Mucosa of descending colon (tissue), 3 donors: Measurements from ENCODE around the gene EXT2. TPM values are rescaled to one million over a fixed set of nuclear protein-coding genes. Genes with fewer than 3 reads are reported as not detected.

Experiments
- ATAC-seq: fragments of 200-7000 bp; cut with Tn5 transposase; one replicate; pipeline ENCODE4 v1.9.1; 2020; ENCODE audit warnings: mild to moderate bottlenecking, moderate library complexity
- DNase-seq, 3 donors: peaks; one replicate each; pipeline ENCODE4 v3.0.0-alpha.2; 2020
- H3K36me3 ChIP-seq: fragments of 200-600 bp; one replicate; pipeline ENCODE4 v1.8.0; 2021; ENCODE audit warnings: low read depth, mild to moderate bottlenecking
- H3K4me1 ChIP-seq: fragments of 200-600 bp; one replicate; pipeline ENCODE4 v1.8.0; 2021; ENCODE audit warnings: low read depth, mild to moderate bottlenecking
- H3K4me3 ChIP-seq: fragments of 200-600 bp; one replicate; pipeline ENCODE4 v1.8.0; 2021; ENCODE audit warnings: mild to moderate bottlenecking
- H3K9me3 ChIP-seq: fragments of 200-600 bp; one replicate; pipeline ENCODE4 v1.8.0; 2021; ENCODE audit warnings: mild to moderate bottlenecking
- CTCF ChIP-seq: fragments of 200-600 bp; IDR thresholded peaks from one replicate; pipeline ENCODE4 v1.8.0; 2022; ENCODE audit warnings: antibody characterized with exemption, mild to moderate bottlenecking
- intact Hi-C, 2 donors: fragments of 100-400 bp; cut with DNase I in 1 of 2; cut with micrococcal nuclease in 1 of 2; formaldehyde crosslinking; loops; one replicate each; pipeline versions ENCODE4 v1.11.0 to v1.11.1; 2022; cut with DNase I, micrococcal nuclease
- total RNA-seq, 3 donors: library from RNA; stranded (reverse); fragmentation: NEBNext Ultra II Directional in 2 of 3; extraction: Animal tissue kit (Norgen Biotek cat#: 25700) in 2 of 3; gene quantifications; one replicate each; pipeline versions ENCODE4 v1.2.1 to v1.2.4, GENCODE V29; 2021 to 2023
- donor health status: DM: no; HTN: no; CAD: no; lungs with moderate emphysema.
- donor health status: DM: no; HTN: no; CAD: no.
- donor health status: DM: no; HTN: yes; CAD: no.

The EXT2 gene
- total RNA-seq, 3 donors from 2014 or later: 53.3 to 59.7 (median 57.2) TPM

GRCh38 chr11:44189986-44190882 is 94.8 kb downstream of the EXT2 start:
- no peak for ATAC-seq
- TF ChIP-seq CTCF: no peak
- Histone ChIP-seq H3K36me3 (no peaks in the 10 kb centered on the region), H3K9me3 (peaks cover 15% of the 10 kb centered on the region), H3K4me3 (no peak overlapping the region), H3K4me1 (no peaks in the 10 kb centered on the region)
- no peak for DNase-seq
- intact Hi-C loops: no loop called here

GRCh38 chr11:44190883-44191230 is 95.4 kb downstream of the EXT2 start:
- Histone ChIP-seq H3K9me3 (peaks cover 15% of the 10 kb centered on the region), H3K4me3 (no peak overlapping the region), H3K4me1 (no peaks in the 10 kb centered on the region), H3K36me3 (no peaks in the 10 kb centered on the region)
- TF ChIP-seq CTCF: no peak
- DNase-seq (no peak), ATAC-seq (no peak)
- intact Hi-C loops: no loop called here

GRCh38 chr11:44191322-44192016 is 96.0 kb downstream of the EXT2 start:
- no peaks in the 10 kb centered on the region for H3K36me3 ChIP-seq
- no peak for DNase-seq
- no peak overlapping the region for H3K4me3 ChIP-seq
- no peak for TF ChIP-seq CTCF
- no peaks in the 10 kb centered on the region for H3K4me1 ChIP-seq
- intact Hi-C loops: no loop called here
- peaks cover 17% of the 10 kb centered on the region for H3K9me3 ChIP-seq
- ATAC-seq: no peak

- intact Hi-C loops: no loop called here
- TF ChIP-seq CTCF: no peak
- H3K4me1 ChIP-seq: no peaks in the 10 kb centered on the region
- no peak overlapping the region for H3K4me3 ChIP-seq
- no peaks in the 10 kb centered on the region for H3K36me3 ChIP-seq
- peaks cover 17% of the 10 kb centered on the region for H3K9me3 ChIP-seq
- DNase-seq (no peak), ATAC-seq (no peak)
Measured at GRCh38 chr11:44192017-44192385, 96.5 kb downstream of the EXT2 start.

- ATAC-seq (no peak), DNase-seq (no peak)
- no peak for TF ChIP-seq CTCF
- intact Hi-C loops: no loop called here
- H3K4me1 ChIP-seq: no peaks in the 10 kb centered on the region
- no peak overlapping the region for H3K4me3 ChIP-seq
- H3K9me3 ChIP-seq: peaks cover 17% of the 10 kb centered on the region
- no peaks in the 10 kb centered on the region for H3K36me3 ChIP-seq
Measured at GRCh38 chr11:44192462-44193100, 97.1 kb downstream of the EXT2 start.
